Thoracic aorta (tissue), 2 donors: Measurements from ENCODE around the gene PPP2R5B. TPM values are rescaled to one million over a fixed set of nuclear protein-coding genes. Genes with fewer than 3 reads are reported as not detected.

Source experiments
- ATAC-seq: fragments of 150-250 bp; one replicate; pipeline ENCODE4 v1.8.0; 2017; ENCODE audit warnings: low read depth; ENCODE audit not compliant: insufficient number of reproducible peaks, low FRiP score
- DNase-seq: peaks from one replicate; pipeline ENCODE4 v3.0.0-alpha.2; 2020; ENCODE audit warnings: low spot score
- H3K27ac ChIP-seq, 2 donors: fragments of 200-600 bp; sonication (generic); 1 replicate in 1 of 2; 2 replicates in 1 of 2; pipeline ENCODE4 v1.5.1; 2016; ENCODE audit warnings: mild to moderate bottlenecking in 2 of 2, moderate library complexity in 2 of 2
- H3K27me3 ChIP-seq: fragments of 200-600 bp; sonication (generic); replicated peaks from 2 replicates; pipeline ENCODE4 v1.6.0; 2016; ENCODE audit warnings: mild to moderate bottlenecking; ENCODE audit not compliant: insufficient read depth
- H3K36me3 ChIP-seq: fragments of 200-600 bp; sonication (generic); one replicate; pipeline ENCODE4 v1.5.1; 2016
- H3K4me1 ChIP-seq, 2 donors: fragments of 200-600 bp; sonication (generic); 1 replicate in 1 of 2; 2 replicates in 1 of 2; pipeline versions ENCODE4 v1.5.1 to v1.6.0; 2016; ENCODE audit warnings: low read depth in 2 of 2, mild to moderate bottlenecking in 1 of 2; ENCODE audit not compliant: control insufficient read depth in 1 of 2
- H3K4me3 ChIP-seq: fragments of 200-600 bp; sonication (generic); 2 replicates; pipeline ENCODE4 v1.5.1; 2016; ENCODE audit warnings: mild to moderate bottlenecking
- H3K9me3 ChIP-seq: fragments of 200-600 bp; sonication (generic); 2 replicates; pipeline ENCODE4 v1.5.1; 2016
- CTCF ChIP-seq: fragments of 200-600 bp; sonication (generic); IDR thresholded peaks from one replicate; pipeline ENCODE4 v1.5.1; 2019; ENCODE audit warnings: antibody characterized with exemption
- total RNA-seq, 2 donors: library from RNA; depleted of rRNA; stranded (reverse); fragments of >200 nt; gene quantifications; one replicate each; pipeline versions ENCODE4 v1.1.0 to v1.2.3, GENCODE V29; 2016

Gene PPP2R5B
- total RNA-seq, 2 donors from 2014 or later, result 21.0 to 38.2 TPM

- no peak overlapping the region for H3K4me3 ChIP-seq
- no peak for ATAC-seq
- DNase-seq, result no peak
- H3K27me3 ChIP-seq, result no peaks in the 10 kb centered on the region
- peaks cover 82% of the 10 kb centered on the region for H3K36me3 ChIP-seq
- H3K27ac ChIP-seq, result no peak overlapping the region
- no peaks in the 10 kb centered on the region for H3K9me3 ChIP-seq
- no peak for TF ChIP-seq CTCF
- H3K4me1 ChIP-seq, result no peaks in the 10 kb centered on the region
Observed at GRCh38 chr11:64908766-64909165, 15.7 kb upstream of the PPP2R5B start.

- no peak for DNase-seq
- H3K9me3 ChIP-seq, result no peaks in the 10 kb centered on the region
- no peak for ATAC-seq
Observed at GRCh38 chr11:64909653-64910343, 14.7 kb upstream of the PPP2R5B start.

GRCh38 chr11:64910451-64911093 lies 13.9 kb upstream of the PPP2R5B start:
- H3K27ac ChIP-seq, result no peak overlapping the region
- H3K4me3 ChIP-seq, result no peak overlapping the region
- TF ChIP-seq CTCF, result no peak
- H3K36me3 ChIP-seq, result peaks cover 77% of the 10 kb centered on the region
- no peaks in the 10 kb centered on the region for H3K9me3 ChIP-seq
- H3K27me3 ChIP-seq, result no peaks in the 10 kb centered on the region
- ATAC-seq (no peak), DNase-seq (no peak)
- peaks cover 2 to 6% of the 10 kb centered on the region in 2 donors for H3K4me1 ChIP-seq

More at GRCh38 chr11:64909653-64910343, 14.7 kb upstream of the PPP2R5B start:
- no peak for TF ChIP-seq CTCF
- Histone ChIP-seq H3K4me1 (no peaks in the 10 kb centered on the region), H3K4me3 (no peak overlapping the region), H3K36me3 (peaks cover 82% of the 10 kb centered on the region), H3K27ac (no peak overlapping the region), H3K27me3 (no peaks in the 10 kb centered on the region)

- Histone ChIP-seq H3K4me1 (peaks cover 8 to 11% of the 10 kb centered on the region in 2 donors), H3K4me3 (no peak overlapping the region), H3K27me3 (no peaks in the 10 kb centered on the region), H3K36me3 (peaks cover 71% of the 10 kb centered on the region), H3K9me3 (no peaks in the 10 kb centered on the region), H3K27ac (no peak overlapping the region)
- no peak for TF ChIP-seq CTCF
- DNase-seq (no peak), ATAC-seq (no peak)
Observed at GRCh38 chr11:64911142-64911541, 13.3 kb upstream of the PPP2R5B start.

- Histone ChIP-seq H3K4me1 (peaks cover 8 to 17% of the 10 kb centered on the region in 2 donors), H3K27ac (no peak overlapping the region), H3K4me3 (no peak overlapping the region), H3K9me3 (no peaks in the 10 kb centered on the region), H3K36me3 (peaks cover 66% of the 10 kb centered on the region), H3K27me3 (no peaks in the 10 kb centered on the region)
- TF ChIP-seq CTCF, result no peak
- no peak for DNase-seq
- no peak for ATAC-seq
Observed at GRCh38 chr11:64911689-64912088, 12.8 kb upstream of the PPP2R5B start.
